Right lobe of liver (tissue), 6 donors: ENCODE results near the gene SPNS2. TPM values are rescaled to one million over a fixed set of nuclear protein-coding genes. Genes with fewer than 3 reads are reported as not detected.

ENCODE experiments used
- ATAC-seq, 4 donors: fragments of 200-7000 bp; cut with Tn5 transposase; one replicate each; pipeline ENCODE4 v1.9.1; 2020; ENCODE audit warnings: mild to moderate bottlenecking in 4 of 4, moderate library complexity in 4 of 4
- DNase-seq, 3 donors: peaks; one replicate each; pipeline ENCODE4 v3.0.0-alpha.2; 2020
- H3K27ac ChIP-seq, 3 donors: fragments of 200-600 bp; one replicate each; pipeline ENCODE4 v1.8.0; 2022
- H3K27me3 ChIP-seq, 2 donors: fragments of 200-600 bp; one replicate each; pipeline ENCODE4 v1.8.0; 2022
- H3K36me3 ChIP-seq, 4 donors: fragments of 200-600 bp; sonication (generic) in 1 of 4; one replicate each; pipeline versions ENCODE4 v1.5.1 to v1.8.0; 2017 to 2022; ENCODE audit warnings: control low read depth in 1 of 4
- H3K4me1 ChIP-seq, 4 donors: fragments of 200-600 bp; sonication (generic) in 1 of 4; one replicate each; pipeline versions ENCODE4 v1.5.1 to v1.8.0; 2017 to 2022; ENCODE audit warnings: control low read depth in 1 of 4
- H3K4me3 ChIP-seq, 3 donors: fragments of 200-600 bp; one replicate each; pipeline ENCODE4 v1.8.0; 2022
- H3K9me3 ChIP-seq, 4 donors: fragments of 200-600 bp; sonication (generic) in 1 of 4; one replicate each; pipeline versions ENCODE4 v1.5.1 to v1.8.0; 2017 to 2022; ENCODE audit warnings: control low read depth in 1 of 4
- CTCF ChIP-seq, 4 donors: fragments of 200-600 bp in 3 of 4; fragments of 450-650 bp in 1 of 4; IDR thresholded peaks; one replicate each; pipeline versions ENCODE4 v1.5.1 to v1.8.0; 2016 to 2022; ENCODE audit warnings: antibody characterized with exemption in 4 of 4, mild to moderate bottlenecking in 2 of 4
- POLR2A ChIP-seq: fragments of 450-650 bp; IDR thresholded peaks from one replicate; pipeline ENCODE4 v1.6.1; 2017; ENCODE audit warnings: antibody characterized with exemption, mild to moderate bottlenecking
- WGBS: methylation state at CpG from one replicate; pipeline ENCODE4 v1.1.6; 2018; ENCODE audit warnings: low coverage, low lambda C conversion rate; ENCODE audit not compliant: insufficient coverage; ENCODE audit errors: missing lambda C conversion rate; 5-methylcytosine and 5-hydroxymethylcytosine counted together
- intact Hi-C, 2 donors: fragments of 100-400 bp; cut with DNase I; formaldehyde crosslinking; loops; one replicate each; pipeline versions ENCODE4 v1.11.2 to v1.14.1; 2022
- total RNA-seq, 6 experiments: library from RNA; depleted of rRNA in 2 of 6; stranded (reverse); fragments of >200 nt in 2 of 6; fragmentation: NEBNext Ultra II Directional in 3 of 6; extraction: Animal tissue kit (Norgen Biotek cat#: 25700) in 3 of 6; gene quantifications; one replicate each; pipeline versions ENCODE4 v1.1.0 to v1.2.4, GENCODE V29; 2016 to 2023
- donor health status: DM: no; HTN: yes; CAD: no.
- donor health status: DM: no; HTN: no; CAD: no.
- donor health status: DM: no; HTN: no; CAD: no.
- donor health status: DM: no; HTN: yes; CAD: no.
- donor health status: DM: no; HTN: yes; CAD: no.

SPNS2 gene
- total RNA-seq, 6 experiments from 2014 or later, result 3.0 to 12.4 (median 7.3) TPM

DNA sequence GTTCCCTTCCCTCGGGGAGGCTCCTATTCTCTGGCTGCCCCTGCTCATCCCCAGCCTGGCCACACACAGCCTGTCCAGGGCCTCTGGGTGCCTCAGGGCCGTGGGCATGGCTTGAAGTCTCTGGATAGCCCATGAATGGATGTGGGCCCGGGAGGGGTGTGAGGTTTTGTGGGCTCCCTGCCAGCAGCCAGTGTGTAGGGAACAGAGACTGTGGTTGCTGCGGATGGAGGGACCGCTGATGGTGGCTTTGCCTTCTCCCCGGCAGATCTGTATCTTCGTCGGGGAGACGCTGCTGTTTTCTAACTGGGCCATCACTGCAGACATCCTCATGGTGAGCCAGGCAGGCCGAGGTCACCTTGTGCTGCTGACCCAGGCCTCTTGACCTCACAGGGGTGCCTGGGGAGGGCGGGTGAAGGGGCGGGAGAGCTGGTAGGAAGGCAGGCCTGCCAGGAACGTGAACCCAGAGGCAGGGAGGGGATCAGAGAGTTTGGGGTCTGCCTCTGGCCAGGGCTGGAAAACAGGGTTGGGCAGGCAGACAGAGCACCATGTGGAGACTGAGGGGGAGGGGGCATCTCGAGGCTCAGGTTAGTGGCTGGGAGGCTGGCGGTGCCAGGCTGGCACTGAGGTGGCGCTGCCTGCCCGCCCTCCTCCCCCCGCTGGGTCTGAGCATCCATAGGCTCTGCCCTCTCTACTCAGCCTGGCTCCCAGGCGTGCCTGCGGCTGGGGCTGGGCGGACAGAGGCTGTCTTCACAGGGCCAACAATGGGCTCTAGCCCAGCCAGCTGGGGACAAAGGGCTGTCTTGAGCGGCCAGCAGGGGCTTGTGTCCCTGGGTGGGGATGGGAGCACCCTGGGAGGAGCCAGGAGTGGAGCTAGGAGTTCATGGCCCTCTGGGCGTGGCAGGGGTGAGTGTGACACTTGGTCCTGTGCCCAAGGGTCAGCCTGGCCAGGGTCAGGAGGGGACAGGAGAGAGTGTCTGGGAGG, 35.1 kb downstream of the SPNS2 start:
- 8% methylated on average over 2 of the region's 23 CpGs for WGBS
- no peaks in the 10 kb centered on the region for H3K9me3 ChIP-seq
- H3K27me3 ChIP-seq, result no peaks in the 10 kb centered on the region
- ATAC-seq (peak; percentile 28 to 65 (median 52)), DNase-seq (peak; percentile 65 to 78 (median 77))
- TF ChIP-seq POLR2A (no peak), CTCF (IDR thresholded peaks at IDR 0.05) (no peak)
- intact Hi-C loops, result no loop called here
- no peak overlapping the region for H3K4me3 ChIP-seq
- H3K36me3 ChIP-seq, result peaks cover 0 to 4% (median 0%) of the 10 kb centered on the region in 4 donors
- peak overlapping the region in 1 of 3 donors; percentile 13 for H3K27ac ChIP-seq
- peaks cover 0 to 22% (median 7%) of the 10 kb centered on the region in 4 donors for H3K4me1 ChIP-seq

DNA sequence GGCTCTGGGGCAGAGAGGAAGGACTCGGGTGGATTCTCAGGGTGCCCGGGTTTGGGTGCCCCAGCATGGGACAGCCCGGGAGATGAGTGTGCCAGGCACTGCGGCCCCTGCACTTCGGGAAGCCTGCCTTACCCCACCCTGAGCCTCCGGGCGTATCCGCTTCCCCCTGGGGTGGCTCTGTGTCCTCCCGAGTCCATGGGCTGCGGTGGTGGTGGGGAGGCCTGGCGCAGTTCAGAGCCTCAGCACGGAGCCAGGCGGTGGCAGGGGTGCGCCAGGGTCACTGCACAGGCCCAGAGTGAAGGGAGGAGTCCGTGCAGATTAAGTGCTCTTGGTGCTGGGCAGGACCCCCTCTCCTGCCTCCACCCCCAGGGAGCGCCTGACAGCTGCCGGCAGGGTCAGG, 35.8 kb downstream of the SPNS2 start:
- H3K4me3 ChIP-seq, result no peak overlapping the region
- peak; percentile 1 to 27 (median 2) for ATAC-seq

DNA sequence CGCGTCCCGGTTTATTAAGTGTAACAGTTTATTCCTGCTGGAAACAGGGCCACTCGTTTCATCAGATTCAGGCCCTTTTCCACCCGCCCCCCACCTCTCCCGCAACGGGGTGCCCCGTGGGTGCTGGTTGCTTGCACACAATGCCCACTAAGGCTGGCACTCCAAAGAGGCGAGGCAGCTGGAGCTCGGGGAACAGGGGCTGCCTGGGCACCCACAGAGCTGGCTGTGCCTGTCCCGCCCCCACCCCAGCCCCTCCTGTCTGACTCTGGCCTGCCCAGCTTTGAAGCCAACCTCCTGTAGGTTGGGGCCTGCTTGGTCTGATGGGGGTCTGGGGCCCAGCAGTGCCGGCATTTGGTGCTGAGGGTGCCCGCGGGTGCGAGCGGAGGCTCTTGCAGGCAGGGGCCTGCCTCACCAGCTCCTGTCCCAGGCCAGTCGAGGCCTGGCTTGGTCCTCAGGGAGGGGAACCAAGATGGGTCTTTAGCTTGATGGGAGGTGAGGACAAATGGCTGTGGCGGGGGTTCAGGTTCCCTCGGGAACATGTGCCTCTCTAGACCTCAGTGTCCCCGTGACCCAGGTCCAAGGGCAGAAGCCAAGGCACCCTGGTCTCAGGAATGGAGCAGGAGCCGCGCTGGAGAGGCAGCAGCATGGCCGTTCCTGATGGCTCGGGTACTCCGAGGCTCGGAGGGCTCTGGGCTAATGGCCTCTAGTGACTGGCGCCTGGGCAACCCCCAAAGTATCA, 36.4 kb downstream of the SPNS2 start:
- Histone ChIP-seq H3K4me3 (no peak overlapping the region), H3K36me3 (peaks cover 0 to 9% (median 2%) of the 10 kb centered on the region in 4 donors), H3K27me3 (no peaks in the 10 kb centered on the region), H3K27ac (no peak overlapping the region), H3K9me3 (no peaks in the 10 kb centered on the region), H3K4me1 (peaks cover 0 to 22% (median 7%) of the 10 kb centered on the region in 4 donors)
- TF ChIP-seq POLR2A, result no peak
- TF ChIP-seq CTCF (IDR thresholded peaks at IDR 0.05), result no peak
- intact Hi-C loops, result no loop called here
- DNase-seq (peak in 2 of 3 donors; percentile 24 to 55), ATAC-seq (no peak)
- WGBS, result 72% methylated on average over 8 of the region's 27 CpGs

More for the DNA sequence above, 35.8 kb downstream of the SPNS2 start:
- H3K4me1 ChIP-seq, result peaks cover 0 to 22% (median 7%) of the 10 kb centered on the region in 4 donors
- no peaks in the 10 kb centered on the region for H3K9me3 ChIP-seq
- no peak for DNase-seq
- intact Hi-C loops, result no loop called here
- no CpG with 5 or more reads among the region's 17 CpGs for WGBS
- H3K27ac ChIP-seq, result no peak overlapping the region
- H3K36me3 ChIP-seq, result peaks cover 0 to 7% (median 0%) of the 10 kb centered on the region in 4 donors
- no peak for TF ChIP-seq POLR2A
- no peak for TF ChIP-seq CTCF (IDR thresholded peaks at IDR 0.05)
- no peaks in the 10 kb centered on the region for H3K27me3 ChIP-seq

- intact Hi-C loops, result no loop called here
- DNase-seq, result peak in 1 of 3 donors; percentile 58
- Histone ChIP-seq H3K27ac (no peak overlapping the region), H3K4me3 (no peak overlapping the region), H3K27me3 (no peaks in the 10 kb centered on the region), H3K9me3 (no peaks in the 10 kb centered on the region), H3K36me3 (peaks cover 0 to 11% (median 2%) of the 10 kb centered on the region in 4 donors), H3K4me1 (peaks cover 0 to 22% (median 7%) of the 10 kb centered on the region in 4 donors)
- no peak for TF ChIP-seq POLR2A
- TF ChIP-seq CTCF (IDR thresholded peaks at IDR 0.05), result no peak
- 68% methylated on average over 5 of the region's 19 CpGs for WGBS
- ATAC-seq, result no peak
Observed at GRCh38 chr17:4535667-4536258, 37.1 kb downstream of the SPNS2 start.
